ENCODE results near the gene AAGAB.

AAGAB gene

GRCh38 chr15:67187351-67187854, 67.1 kb downstream of the AAGAB start:
- DNase-seq (ENCODE audit: low read depth in 2 of 2), result no peak

GRCh38 chr15:67186688-67187087, 67.8 kb downstream of the AAGAB start:
- DNase-seq (ENCODE audit: low read depth in 2 of 2), result no peak

GRCh38 chr15:67186226-67186649, 68.2 kb downstream of the AAGAB start:
- DNase-seq (ENCODE audit: low read depth in 2 of 2), result no peak

- DNase-seq (ENCODE audit: low read depth in 2 of 2), result no peak
Measured at GRCh38 chr15:67185621-67186225, 68.7 kb downstream of the AAGAB start.

GRCh38 chr15:67185051-67185450, 69.4 kb downstream of the AAGAB start:
- no peak for DNase-seq (ENCODE audit: low read depth in 2 of 2)

- DNase-seq (ENCODE audit: low read depth in 2 of 2), result no peak
Measured at GRCh38 chr15:67184208-67184925, 70.1 kb downstream of the AAGAB start.

- DNase-seq (ENCODE audit: low read depth in 2 of 2), result no peak
Measured at GRCh38 chr15:67183443-67184169, 70.9 kb downstream of the AAGAB start.

- DNase-seq (ENCODE audit: low read depth in 2 of 2), result no peak
Measured at GRCh38 chr15:67181221-67181639, 73.2 kb downstream of the AAGAB start.

- no peak for DNase-seq (ENCODE audit: low read depth in 2 of 2)
Measured at GRCh38 chr15:67180514-67181191, 73.8 kb downstream of the AAGAB start.

GRCh38 chr15:67180035-67180434, 74.4 kb downstream of the AAGAB start:
- no peak for DNase-seq (ENCODE audit: low read depth in 2 of 2)

GRCh38 chr15:67179411-67179995, 75.0 kb downstream of the AAGAB start:
- DNase-seq (ENCODE audit: low read depth in 2 of 2), result no peak

- DNase-seq (ENCODE audit: low read depth in 2 of 2), result no peak
Measured at GRCh38 chr15:67178569-67179210, 75.8 kb downstream of the AAGAB start.

GRCh38 chr15:67177752-67178151, 76.7 kb downstream of the AAGAB start:
- DNase-seq (ENCODE audit: low read depth in 2 of 2), result no peak

GRCh38 chr15:67176195-67176971, 78.1 kb downstream of the AAGAB start:
- DNase-seq (ENCODE audit: low read depth in 2 of 2), result no peak

GRCh38 chr15:67175643-67176071, 78.8 kb downstream of the AAGAB start:
- DNase-seq (ENCODE audit: low read depth in 2 of 2), result no peak

GRCh38 chr15:67174864-67175573, 79.4 kb downstream of the AAGAB start:
- no peak for DNase-seq (ENCODE audit: low read depth in 2 of 2)

- DNase-seq (ENCODE audit: low read depth in 2 of 2), result no peak
Measured at GRCh38 chr15:67174446-67174845, 80.0 kb downstream of the AAGAB start.

- no peak for DNase-seq (ENCODE audit: low read depth in 2 of 2)
Measured at GRCh38 chr15:67173786-67174185, 80.7 kb downstream of the AAGAB start.

- DNase-seq (ENCODE audit: low read depth in 2 of 2), result no peak
Measured at GRCh38 chr15:67173005-67173404, 81.5 kb downstream of the AAGAB start.

- DNase-seq (ENCODE audit: low read depth in 2 of 2), result no peak
Measured at GRCh38 chr15:67172172-67172571, 82.3 kb downstream of the AAGAB start.
